Thyroid gland (tissue), 4 donors: ENCODE results near the gene LIF. TPM values are rescaled to one million over a fixed set of nuclear protein-coding genes. Genes with fewer than 3 reads are reported as not detected.

ENCODE experiments used
- DNase-seq, 2 donors: peaks; one replicate each; pipeline ENCODE4 v3.0.0-alpha.2; 2019
- H3K27ac ChIP-seq, 3 donors: fragments of 200-600 bp; sonication (generic); 1 replicate in 2 of 3; 2 replicates in 1 of 3; pipeline ENCODE4 v1.5.1; 2016 to 2019; ENCODE audit warnings: mild to moderate bottlenecking in 1 of 3, moderate library complexity in 1 of 3
- H3K27me3 ChIP-seq: fragments of 200-600 bp; sonication (generic); one replicate; pipeline ENCODE4 v1.5.1; 2019
- H3K36me3 ChIP-seq, 2 donors: fragments of 200-600 bp; sonication (generic); one replicate each; pipeline ENCODE4 v1.5.1; 2016 to 2019
- H3K4me1 ChIP-seq, 2 donors: fragments of 200-600 bp; sonication (generic); one replicate each; pipeline ENCODE4 v1.5.1; 2017 to 2019
- H3K4me3 ChIP-seq, 3 donors: fragments of 200-600 bp; sonication (generic); replicated peaks in 1 of 3; 1 replicate in 2 of 3; 2 replicates in 1 of 3; pipeline ENCODE4 v1.5.1; 2016; ENCODE audit warnings: mild to moderate bottlenecking in 1 of 3
- H3K9me3 ChIP-seq: fragments of 200-600 bp; sonication (generic); one replicate; pipeline ENCODE4 v1.5.1; 2017
- POLR2A ChIP-seq, 2 donors: fragments of 450-650 bp; IDR thresholded peaks; one replicate each; pipeline ENCODE4 v1.6.1; 2017; ENCODE audit warnings: antibody characterized with exemption in 2 of 2, mild to moderate bottlenecking in 2 of 2, moderate library complexity in 1 of 2
- WGBS, 2 donors: methylation state at CpG; one replicate each; pipeline ENCODE4 v1.1.5; 2017; 5-methylcytosine and 5-hydroxymethylcytosine counted together
- intact Hi-C: fragments of 100-400 bp; cut with DNase I; formaldehyde crosslinking; loops from one replicate; pipeline ENCODE4 v1.15.1; 2023
- total RNA-seq, 4 donors: library from RNA; depleted of rRNA; stranded (reverse); fragments of >200 nt; gene quantifications; one replicate each; pipeline ENCODE4 v1.2.3, GENCODE V29; 2016
- TF ChIP-seq, protein P1 (sequence below), 6 experiments: fragments of 200-600 bp in 3 of 6; fragments of 450-650 bp in 3 of 6; sonication (generic) in 3 of 6; IDR thresholded peaks; one replicate each; pipeline ENCODE4 v1.5.1; 2016 to 2019; ENCODE audit warnings: antibody characterized with exemption in 6 of 6, mild to moderate bottlenecking in 2 of 6, inconsistent platforms in 1 of 6, moderate library complexity in 1 of 6

LIF gene
- total RNA-seq, 4 donors from 2014 or later: 0.89 to 2.6 (median 2.2) TPM

GRCh38 chr22:30221121-30221992 lies 25.2 kb downstream of the LIF start:
- Histone ChIP-seq H3K27ac (no peak overlapping the region), H3K4me3 (no peak overlapping the region), H3K27me3 (no peaks in the 10 kb centered on the region), H3K4me1 (peaks cover 0 to 4% of the 10 kb centered on the region in 2 donors), H3K9me3 (no peaks in the 10 kb centered on the region), H3K36me3 (no peaks in the 10 kb centered on the region)
- intact Hi-C loops: no loop called here
- DNase-seq: no peak
- TF ChIP-seq, protein P1, sequence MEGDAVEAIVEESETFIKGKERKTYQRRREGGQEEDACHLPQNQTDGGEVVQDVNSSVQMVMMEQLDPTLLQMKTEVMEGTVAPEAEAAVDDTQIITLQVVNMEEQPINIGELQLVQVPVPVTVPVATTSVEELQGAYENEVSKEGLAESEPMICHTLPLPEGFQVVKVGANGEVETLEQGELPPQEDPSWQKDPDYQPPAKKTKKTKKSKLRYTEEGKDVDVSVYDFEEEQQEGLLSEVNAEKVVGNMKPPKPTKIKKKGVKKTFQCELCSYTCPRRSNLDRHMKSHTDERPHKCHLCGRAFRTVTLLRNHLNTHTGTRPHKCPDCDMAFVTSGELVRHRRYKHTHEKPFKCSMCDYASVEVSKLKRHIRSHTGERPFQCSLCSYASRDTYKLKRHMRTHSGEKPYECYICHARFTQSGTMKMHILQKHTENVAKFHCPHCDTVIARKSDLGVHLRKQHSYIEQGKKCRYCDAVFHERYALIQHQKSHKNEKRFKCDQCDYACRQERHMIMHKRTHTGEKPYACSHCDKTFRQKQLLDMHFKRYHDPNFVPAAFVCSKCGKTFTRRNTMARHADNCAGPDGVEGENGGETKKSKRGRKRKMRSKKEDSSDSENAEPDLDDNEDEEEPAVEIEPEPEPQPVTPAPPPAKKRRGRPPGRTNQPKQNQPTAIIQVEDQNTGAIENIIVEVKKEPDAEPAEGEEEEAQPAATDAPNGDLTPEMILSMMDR (IDR thresholded peaks at IDR 0.05): no peak
- TF ChIP-seq POLR2A (IDR thresholded peaks at IDR 0.05): no peak
- WGBS, 2 donors: 73 to 82% methylated on average over 26 of the region's 26 CpGs

GRCh38 chr22:30220338-30221012 lies 26.1 kb downstream of the LIF start:
- Histone ChIP-seq H3K36me3 (no peaks in the 10 kb centered on the region), H3K27me3 (no peaks in the 10 kb centered on the region), H3K4me1 (peaks cover 0 to 4% of the 10 kb centered on the region in 2 donors), H3K9me3 (no peaks in the 10 kb centered on the region), H3K27ac (no peak overlapping the region), H3K4me3 (no peak overlapping the region)
- intact Hi-C loops: no loop called here
- TF ChIP-seq POLR2A (IDR thresholded peaks at IDR 0.05): no peak
- TF ChIP-seq, protein P1 (IDR thresholded peaks at IDR 0.05): no peak
- 81 to 85% methylated on average over 7 of the region's 7 CpGs for WGBS, 2 donors
- DNase-seq: no peak

- Histone ChIP-seq H3K27ac (no peak overlapping the region), H3K4me3 (no peak overlapping the region), H3K36me3 (no peaks in the 10 kb centered on the region), H3K27me3 (no peaks in the 10 kb centered on the region), H3K9me3 (no peaks in the 10 kb centered on the region), H3K4me1 (peaks cover 0 to 4% of the 10 kb centered on the region in 2 donors)
- TF ChIP-seq, protein P1 (IDR thresholded peaks at IDR 0.05): no peak
- no peak for TF ChIP-seq POLR2A (IDR thresholded peaks at IDR 0.05)
- intact Hi-C loops: no loop called here
- no peak for DNase-seq
Observed at GRCh38 chr22:30219668-30220278, 26.8 kb downstream of the LIF start.

- H3K4me1 ChIP-seq: peaks cover 0 to 4% of the 10 kb centered on the region in 2 donors
- H3K4me3 ChIP-seq: no peak overlapping the region
- no peaks in the 10 kb centered on the region for H3K9me3 ChIP-seq
- TF ChIP-seq, protein P1 (IDR thresholded peaks at IDR 0.05): no peak
- TF ChIP-seq POLR2A (IDR thresholded peaks at IDR 0.05): no peak
- H3K27ac ChIP-seq: no peak overlapping the region
- H3K27me3 ChIP-seq: no peaks in the 10 kb centered on the region
- 87 to 91% methylated on average over 8 of the region's 8 CpGs for WGBS, 2 donors
- intact Hi-C loops: no loop called here
- H3K36me3 ChIP-seq: no peaks in the 10 kb centered on the region
- DNase-seq: no peak
Observed at GRCh38 chr22:30219049-30219654, 27.4 kb downstream of the LIF start.
